Sigmoid colon (tissue), 4 donors: ENCODE data around the gene EGFL6.

Experiments used
- POLR2A ChIP-seq, 2 donors: fragments of 450-650 bp; IDR thresholded peaks; one replicate each; pipeline ENCODE4 v1.6.1; 2016; ENCODE audit warnings: antibody characterized with exemption in 2 of 2, mild to moderate bottlenecking in 2 of 2, moderate library complexity in 2 of 2
- POLR2AphosphoS5 ChIP-seq, 4 donors: sonication (generic); formaldehyde crosslinking; IDR thresholded peaks; one replicate each; pipeline ENCODE4 v1.6.1; 2017; ENCODE audit warnings: antibody characterized with exemption in 4 of 4
- TF ChIP-seq, protein P1 (sequence below), 4 experiments: fragments of 450-650 bp in 3 of 4; fragments of 200-600 bp in 1 of 4; IDR thresholded peaks; one replicate each; pipeline ENCODE4 v1.5.1; 2016 to 2019; ENCODE audit warnings: antibody characterized with exemption in 4 of 4, mild to moderate bottlenecking in 3 of 4, moderate library complexity in 2 of 4

DNA sequence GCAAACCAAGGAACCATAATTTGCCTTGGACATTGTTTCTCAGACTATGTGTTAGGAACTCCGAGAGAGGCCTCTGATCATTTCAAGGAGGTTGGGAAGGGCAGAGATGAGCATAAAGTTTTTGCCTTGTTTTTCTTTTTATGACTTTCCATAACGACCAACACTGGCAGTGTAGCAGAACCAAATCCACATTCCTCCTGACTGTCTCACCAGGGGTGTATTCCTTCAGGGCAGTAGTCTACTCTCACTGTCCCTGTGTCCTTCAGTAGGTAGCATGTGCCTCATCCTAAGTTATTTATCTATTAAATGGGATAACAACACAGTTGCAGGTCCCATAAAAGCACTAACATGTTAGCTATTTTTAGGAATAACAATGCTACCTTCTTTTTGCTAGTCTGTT, 20.8 kb downstream of the EGFL6 start:
- TF ChIP-seq, protein P1, sequence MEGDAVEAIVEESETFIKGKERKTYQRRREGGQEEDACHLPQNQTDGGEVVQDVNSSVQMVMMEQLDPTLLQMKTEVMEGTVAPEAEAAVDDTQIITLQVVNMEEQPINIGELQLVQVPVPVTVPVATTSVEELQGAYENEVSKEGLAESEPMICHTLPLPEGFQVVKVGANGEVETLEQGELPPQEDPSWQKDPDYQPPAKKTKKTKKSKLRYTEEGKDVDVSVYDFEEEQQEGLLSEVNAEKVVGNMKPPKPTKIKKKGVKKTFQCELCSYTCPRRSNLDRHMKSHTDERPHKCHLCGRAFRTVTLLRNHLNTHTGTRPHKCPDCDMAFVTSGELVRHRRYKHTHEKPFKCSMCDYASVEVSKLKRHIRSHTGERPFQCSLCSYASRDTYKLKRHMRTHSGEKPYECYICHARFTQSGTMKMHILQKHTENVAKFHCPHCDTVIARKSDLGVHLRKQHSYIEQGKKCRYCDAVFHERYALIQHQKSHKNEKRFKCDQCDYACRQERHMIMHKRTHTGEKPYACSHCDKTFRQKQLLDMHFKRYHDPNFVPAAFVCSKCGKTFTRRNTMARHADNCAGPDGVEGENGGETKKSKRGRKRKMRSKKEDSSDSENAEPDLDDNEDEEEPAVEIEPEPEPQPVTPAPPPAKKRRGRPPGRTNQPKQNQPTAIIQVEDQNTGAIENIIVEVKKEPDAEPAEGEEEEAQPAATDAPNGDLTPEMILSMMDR (IDR thresholded peaks at IDR 0.05), result no peak
- TF ChIP-seq POLR2AphosphoS5 (IDR thresholded peaks at IDR 0.05), result no peak
- no peak for TF ChIP-seq POLR2A (IDR thresholded peaks at IDR 0.05)
